ENCODE data around the gene COL18A1. TPM values are rescaled to one million over a fixed set of nuclear protein-coding genes. Genes with fewer than 3 reads are reported as not detected.

The COL18A1 gene
- total and polyA plus RNA-seq, 2 donors (not counting 1 experiment from before 2014, with no cell fraction given) = 15.6 to 24.7 TPM

- Histone ChIP-seq H3K9ac (ENCODE audit: low read length) (no peak overlapping the region), H3K36me3 (replicated peaks in 1 of 2; ENCODE audit: control extremely low read depth in 1 of 2, control insufficient read depth in 1 of 2, extremely low read depth in 1 of 2, insufficient read depth in 2 of 2, low read length in 1 of 2) (no peaks in the 10 kb centered on the region), H3K4me3 (ENCODE audit: control extremely low read depth in 1 of 5, extremely low read depth in 1 of 5, insufficient read depth in 1 of 5, low read depth in 2 of 5, low read length in 4 of 5) (no peak overlapping the region), H4K20me1 (ENCODE audit: control insufficient read depth, insufficient read depth, low read length, poor library complexity, severe bottlenecking) (no peaks in the 10 kb centered on the region), H3K9me3 (ENCODE audit: control extremely low read depth in 1 of 3, control insufficient read depth in 2 of 3, insufficient read depth in 1 of 3, low read length in 2 of 3) (peaks cover 0 to 25% (median 0%) of the 10 kb centered on the region in 3 donors), H3K79me2 (ENCODE audit: control insufficient read depth, insufficient read depth, low read length) (no peaks in the 10 kb centered on the region), H3K4me1 (ENCODE audit: control insufficient read depth in 2 of 2, insufficient read depth in 2 of 2, low read length in 2 of 2) (peaks cover 12 to 18% of the 10 kb centered on the region in 2 donors), H2AFZ (ENCODE audit: insufficient read depth, low read depth, low read length, poor library complexity, severe bottlenecking) (no peak overlapping the region), H3K27me3 (replicated peaks in 1 of 4; ENCODE audit: control extremely low read depth in 1 of 4, control insufficient read depth in 3 of 4, insufficient read depth in 4 of 4, low read length in 3 of 4) (peaks cover 0 to 60% (median 28%) of the 10 kb centered on the region in 4 experiments), H3K27ac (ENCODE audit: low read length in 2 of 2) (no peak overlapping the region), H3K4me2 (replicated peaks; ENCODE audit: low read depth, low read length, poor library complexity, severe bottlenecking) (no peak overlapping the region)
- ChIA-PET POLR2A (no interaction called here), CTCF (interaction anchor here (1.0 kb wide), 1 partner anchor 457 kb away, joined by 3 read pairs; no protein-coding TSS in a partner anchor)
- peaks cover 51% of the 10 kb centered on the region for H3K27me3 Mint-ChIP-seq
- DNase-seq = no peak
- 83% methylated on average over 12 of the region's 17 CpGs for WGBS (ENCODE audit: insufficient coverage)
- intact Hi-C loops (cut with micrococcal nuclease) = no loop called here
- no peak for ATAC-seq (ENCODE audit: low read depth)
- H3K27ac Mint-ChIP-seq = no peak overlapping the region
- H3K4me1 Mint-ChIP-seq = peaks cover 16% of the 10 kb centered on the region
- peak overlapping the region; percentile 69 for H3K4me3 Mint-ChIP-seq
- H3K9me3 Mint-ChIP-seq (ENCODE audit: insufficient read depth) = no peaks in the 10 kb centered on the region
- TF ChIP-seq CTCF (IDR thresholded peaks at IDR 0.05) (no peak), EZH2 (IDR thresholded peaks at IDR 0.05; ENCODE audit: borderline replicate concordance, insufficient read depth, low read depth, low read length, poor library complexity, severe bottlenecking) (no peak)
Measured at GRCh38 chr21:45406801-45407628, 2.0 kb downstream of the COL18A1 start.

- POLR2A ChIA-PET = no interaction called here
- Histone ChIP-seq H3K4me3 (ENCODE audit: control extremely low read depth in 1 of 5, extremely low read depth in 1 of 5, insufficient read depth in 1 of 5, low read depth in 2 of 5, low read length in 4 of 5) (no peak overlapping the region), H3K9me3 (ENCODE audit: control extremely low read depth in 1 of 3, control insufficient read depth in 2 of 3, insufficient read depth in 1 of 3, low read length in 2 of 3) (peaks cover 0 to 18% (median 0%) of the 10 kb centered on the region in 3 donors), H3K27ac (ENCODE audit: low read length in 2 of 2) (no peak overlapping the region), H3K36me3 (replicated peaks in 1 of 2; ENCODE audit: control extremely low read depth in 1 of 2, control insufficient read depth in 1 of 2, extremely low read depth in 1 of 2, insufficient read depth in 2 of 2, low read length in 1 of 2) (no peaks in the 10 kb centered on the region), H3K79me2 (ENCODE audit: control insufficient read depth, insufficient read depth, low read length) (no peaks in the 10 kb centered on the region), H3K4me1 (ENCODE audit: control insufficient read depth in 2 of 2, insufficient read depth in 2 of 2, low read length in 2 of 2) (peaks cover 12 to 18% of the 10 kb centered on the region in 2 donors), H2AFZ (ENCODE audit: insufficient read depth, low read depth, low read length, poor library complexity, severe bottlenecking) (no peak overlapping the region), H3K9ac (ENCODE audit: low read length) (no peak overlapping the region), H3K4me2 (replicated peaks; ENCODE audit: low read depth, low read length, poor library complexity, severe bottlenecking) (no peak overlapping the region), H3K27me3 (replicated peaks in 1 of 4; ENCODE audit: control extremely low read depth in 1 of 4, control insufficient read depth in 3 of 4, insufficient read depth in 4 of 4, low read length in 3 of 4) (peaks cover 0 to 55% (median 25%) of the 10 kb centered on the region in 4 experiments), H4K20me1 (ENCODE audit: control insufficient read depth, insufficient read depth, low read length, poor library complexity, severe bottlenecking) (no peaks in the 10 kb centered on the region)
- Mint-ChIP-seq H3K9me3 (ENCODE audit: insufficient read depth) (no peaks in the 10 kb centered on the region), H3K4me1 (peaks cover 16% of the 10 kb centered on the region), H3K4me3 (no peak overlapping the region), H3K27ac (no peak overlapping the region), H3K27me3 (peaks cover 47% of the 10 kb centered on the region)
- CTCF ChIA-PET = no interaction called here
- TF ChIP-seq CTCF (IDR thresholded peaks at IDR 0.05) = no peak
- no peak for TF ChIP-seq EZH2 (IDR thresholded peaks at IDR 0.05; ENCODE audit: borderline replicate concordance, insufficient read depth, low read depth, low read length, poor library complexity, severe bottlenecking)
- DNase-seq = no peak
- no peak for ATAC-seq (ENCODE audit: low read depth)
- 90% methylated on average over 10 of the region's 10 CpGs for WGBS (ENCODE audit: insufficient coverage)
- intact Hi-C loops (cut with micrococcal nuclease) = no loop called here
Measured at GRCh38 chr21:45407629-45408247, 2.8 kb downstream of the COL18A1 start.
